Right kidney (tissue), 1 donor: ENCODE measurements around the gene SATB2.

Experiments
- DNase-seq: peaks from one replicate; pipeline ENCODE4 v3.0.0-alpha.2; 2016

SATB2 gene

DNA sequence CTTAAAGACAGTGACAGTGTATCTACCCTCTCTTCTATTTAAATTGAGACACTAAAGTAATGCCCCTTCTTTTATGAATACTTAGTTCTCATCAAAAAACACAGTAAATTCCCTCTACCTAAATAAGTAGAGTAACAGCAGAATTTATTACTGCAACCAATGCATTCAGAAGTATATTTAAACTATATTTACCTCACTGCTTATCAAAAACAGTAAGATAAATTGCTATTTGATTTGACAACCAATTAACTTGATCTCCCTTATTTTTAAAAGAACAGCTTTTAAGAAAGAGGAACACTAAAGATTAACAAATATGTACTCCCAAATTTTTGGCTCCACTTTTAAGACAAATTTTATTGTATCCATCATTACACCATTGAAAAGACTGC lies 4.8 kb downstream of the SATB2 start:
- no peak for DNase-seq

DNA sequence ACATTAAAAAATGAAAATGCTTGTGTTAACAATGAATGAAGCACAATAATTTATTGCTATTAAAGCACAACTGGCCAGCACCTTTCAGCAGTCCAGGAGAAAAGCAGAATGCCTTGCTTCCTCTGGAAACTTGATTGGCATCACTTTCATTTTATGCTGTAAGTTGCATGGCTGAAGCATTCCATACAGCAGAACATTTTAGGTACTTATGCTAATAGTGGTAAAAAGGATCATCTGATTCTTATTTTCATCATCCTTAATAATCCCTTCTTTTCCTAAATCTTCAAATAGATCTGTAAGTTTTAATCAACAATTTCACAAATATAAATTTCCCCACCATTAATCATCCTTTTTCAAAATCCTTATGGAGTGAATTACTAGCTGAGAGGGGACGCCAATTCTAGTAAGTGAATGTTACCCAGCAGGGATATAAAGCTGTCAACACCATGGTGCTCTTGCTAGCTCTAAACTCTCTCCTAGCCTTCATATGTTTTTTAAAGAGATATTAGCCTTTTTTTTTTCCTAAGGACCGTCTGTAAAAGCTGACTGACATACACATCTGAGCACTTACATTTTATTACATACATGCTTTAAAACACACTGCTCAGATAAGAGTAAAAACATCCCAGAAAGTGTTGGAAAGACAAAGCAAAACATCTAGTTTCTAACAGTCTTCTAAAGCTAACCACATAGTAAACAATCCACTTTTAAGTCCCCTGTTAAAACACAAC lies 5.3 kb downstream of the SATB2 start:
- no peak for DNase-seq

DNA sequence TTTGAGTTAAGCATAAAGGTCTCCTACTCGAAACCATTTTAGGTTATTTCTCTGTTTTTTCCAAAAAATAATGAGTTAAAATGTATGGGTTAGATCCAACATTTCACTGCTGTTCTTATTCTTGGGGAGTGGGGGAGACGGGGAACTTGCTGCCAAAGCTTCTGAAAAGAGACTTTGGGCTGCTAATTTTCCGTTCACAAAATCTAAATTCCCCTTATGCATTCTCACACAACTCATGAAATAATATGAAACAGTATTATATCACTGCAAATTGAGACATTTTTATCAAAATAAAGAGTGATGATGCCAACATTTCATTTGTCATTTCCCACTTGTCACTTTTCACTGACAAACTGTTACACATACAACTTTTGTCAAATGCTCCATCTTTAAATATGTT lies 7.8 kb downstream of the SATB2 start:
- DNase-seq, result no peak

DNA sequence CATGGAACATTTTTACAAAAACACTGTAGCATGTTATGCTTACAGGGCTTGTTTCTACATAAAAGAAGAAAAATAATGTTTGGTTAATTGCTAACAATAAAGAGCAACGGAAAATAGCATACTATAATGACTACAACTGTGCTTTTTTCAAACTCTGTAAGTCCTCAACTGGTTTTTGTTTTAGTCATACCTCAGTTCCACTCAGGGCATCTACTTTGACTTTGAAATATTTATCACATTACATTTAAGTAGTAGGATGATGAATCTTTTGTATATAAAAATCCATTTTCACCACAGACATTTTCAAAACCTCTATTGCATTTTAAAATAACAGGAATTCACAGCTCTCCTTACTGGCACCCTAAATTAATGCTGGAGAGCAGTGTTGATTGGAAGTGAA lies 8.3 kb downstream of the SATB2 start:
- no peak for DNase-seq

DNA sequence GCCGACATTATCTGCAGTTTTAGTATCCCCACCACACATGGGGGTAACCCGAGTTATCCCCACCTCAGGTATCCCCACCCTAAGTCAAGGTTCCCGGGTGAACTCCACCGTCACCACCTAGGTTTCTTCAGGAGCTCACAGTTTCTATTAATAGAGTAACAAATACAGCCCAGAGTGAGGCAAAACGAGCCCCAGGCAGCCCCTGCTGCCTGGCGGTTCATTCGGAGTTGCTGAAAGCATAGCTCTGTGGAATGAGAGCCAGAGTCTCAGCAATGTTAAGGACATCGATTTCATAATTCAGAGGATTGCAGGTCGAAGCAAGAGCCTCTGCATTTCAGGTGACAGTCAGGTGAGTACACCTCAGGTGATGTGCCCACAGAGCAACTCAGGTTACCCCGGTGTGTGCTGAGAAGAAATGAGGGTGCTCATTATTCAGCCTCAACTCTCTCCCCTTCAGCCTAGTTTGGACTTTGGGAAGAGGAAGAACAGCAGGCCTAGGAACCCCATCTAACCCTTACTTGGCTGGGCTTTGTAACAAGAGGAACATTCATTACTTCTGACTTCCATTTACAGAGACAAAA lies 10.7 kb downstream of the SATB2 start:
- DNase-seq, result no peak

DNA sequence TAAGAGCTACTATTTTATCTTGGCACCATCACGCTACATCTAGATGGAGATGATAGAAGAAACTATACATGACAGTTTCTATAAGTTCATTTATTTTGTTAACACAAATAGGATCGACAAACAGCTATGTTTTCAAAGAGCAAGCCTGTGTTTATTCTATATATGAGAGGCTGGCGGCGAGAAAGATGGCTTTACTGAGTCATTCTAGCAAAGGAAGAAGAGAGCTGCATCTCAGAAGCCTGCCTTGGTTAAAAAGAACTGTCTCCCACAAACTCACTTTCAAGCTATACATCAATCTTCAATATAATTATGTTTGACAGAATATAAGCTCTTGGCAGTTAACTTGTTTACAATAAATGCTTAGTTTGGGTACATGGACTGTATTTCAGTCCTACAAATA lies 13.0 kb downstream of the SATB2 start:
- no peak for DNase-seq

DNA sequence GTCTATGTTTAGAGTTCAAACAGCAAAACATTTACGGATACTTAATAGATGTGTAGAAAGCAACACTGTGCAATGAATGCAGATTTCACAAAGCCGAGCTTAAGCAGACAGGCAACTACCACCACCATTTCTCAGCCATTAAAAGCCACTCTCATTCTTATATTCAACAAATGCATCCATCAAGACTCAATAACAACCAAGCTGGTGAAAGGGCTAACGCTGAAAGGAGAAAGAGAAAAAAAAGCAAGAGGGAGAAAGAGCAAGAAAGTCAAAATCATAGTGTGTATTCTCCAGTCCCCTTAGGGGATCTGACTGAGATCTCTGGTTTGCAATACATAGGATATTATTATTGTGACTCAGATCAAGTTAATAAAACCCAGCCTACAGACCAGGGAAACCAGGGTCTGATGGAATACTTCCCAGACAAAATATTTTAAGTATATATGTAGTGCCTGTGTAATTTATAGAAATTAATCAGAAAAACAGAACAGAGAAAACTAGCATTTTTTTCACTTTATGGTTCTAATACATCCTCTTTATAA lies 14.1 kb downstream of the SATB2 start:
- no peak for DNase-seq

DNA sequence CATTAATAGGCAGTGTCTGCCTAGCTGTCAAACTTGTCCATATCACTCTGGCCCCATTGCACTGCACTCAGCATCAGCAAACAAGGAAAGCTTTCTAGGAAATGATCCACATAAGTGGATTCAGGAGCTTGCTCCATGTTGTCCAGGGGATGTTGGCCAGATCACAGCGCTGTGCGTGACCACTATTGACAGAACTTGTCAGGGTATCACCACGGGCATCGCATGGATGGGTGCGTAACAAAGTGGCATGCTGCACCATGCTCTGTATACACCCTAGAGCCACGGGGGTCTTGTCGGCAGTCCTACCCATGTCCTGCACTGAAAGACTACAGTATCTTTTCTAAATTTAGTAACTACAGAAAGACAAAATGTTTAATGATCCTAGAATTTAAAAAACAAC lies 15.6 kb downstream of the SATB2 start:
- DNase-seq, result no peak

DNA sequence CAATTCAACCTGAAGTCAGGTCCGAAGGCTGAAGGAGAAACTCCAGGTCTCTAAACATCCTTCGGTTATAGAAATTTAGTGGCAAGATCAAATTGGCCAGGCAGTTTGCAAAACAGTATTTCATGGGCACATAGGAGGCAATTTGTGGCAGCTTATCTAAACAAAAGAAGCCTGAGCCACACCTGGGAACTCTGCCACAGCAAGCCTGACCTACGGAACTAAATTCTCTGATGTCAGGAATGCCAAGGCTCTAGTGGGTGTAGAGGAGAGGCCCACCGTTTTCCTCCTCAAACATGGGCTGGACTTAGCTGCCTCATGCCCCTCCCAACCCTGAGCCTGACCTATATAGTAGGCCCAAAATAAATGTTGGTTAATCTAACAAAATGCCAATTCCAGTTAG lies 16.0 kb downstream of the SATB2 start:
- DNase-seq, result no peak

DNA sequence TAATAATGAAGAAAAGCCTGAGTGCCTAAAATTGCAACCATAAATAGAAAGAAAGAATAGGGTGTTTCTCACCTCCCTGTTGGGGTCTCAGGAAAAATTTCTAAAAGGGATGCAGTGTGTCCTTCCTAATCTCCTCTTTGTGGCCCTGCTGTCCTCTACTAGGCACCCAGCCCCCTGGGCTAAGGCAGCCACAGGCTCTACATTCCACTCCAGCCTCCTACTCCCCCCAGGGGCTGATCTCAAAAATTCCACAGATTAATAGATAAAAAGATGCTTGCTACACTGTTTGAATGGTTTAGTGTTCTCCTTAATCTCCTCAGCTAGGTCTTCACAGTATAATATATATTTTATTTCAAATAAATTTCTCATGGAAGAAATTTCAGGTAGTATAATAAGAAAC lies 17.6 kb downstream of the SATB2 start:
- no peak for DNase-seq

DNA sequence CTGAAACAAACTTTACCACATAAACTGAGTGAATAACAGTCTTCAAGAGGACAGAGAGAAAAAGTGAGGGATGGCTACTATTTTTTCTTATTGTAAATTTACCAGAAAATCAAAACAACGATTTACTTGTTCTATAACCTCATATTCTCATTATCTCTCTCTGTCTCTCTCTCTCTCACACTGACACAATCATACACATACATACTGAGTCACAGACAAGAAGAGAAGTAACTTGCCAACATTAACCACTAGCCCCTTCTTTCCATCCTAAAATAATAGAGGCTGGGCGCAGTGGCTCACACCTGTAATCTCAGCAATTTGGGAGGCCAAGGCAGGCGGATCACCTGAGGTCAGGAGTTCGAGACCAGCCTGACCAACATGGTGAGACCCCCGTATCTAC lies 18.2 kb downstream of the SATB2 start:
- DNase-seq, result no peak

DNA sequence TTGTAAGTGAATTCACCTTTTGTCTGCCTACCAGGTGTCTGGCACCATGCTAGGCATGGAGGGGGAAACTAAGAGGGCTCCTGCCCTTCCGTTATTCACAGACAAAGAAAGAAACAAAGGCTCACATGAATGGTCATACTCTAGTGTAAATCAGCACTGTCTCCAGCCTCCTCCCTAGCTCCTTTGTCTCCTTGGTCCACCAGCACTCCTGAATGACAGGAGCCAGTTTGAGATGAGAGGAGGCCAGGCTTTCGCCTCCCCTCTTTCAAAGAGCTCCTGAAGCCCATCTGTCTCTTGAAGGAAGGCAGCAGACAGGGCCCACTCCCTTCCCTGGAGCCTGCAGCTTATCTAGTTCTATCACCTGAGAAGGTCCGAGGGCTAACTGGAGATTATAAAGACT lies 18.7 kb downstream of the SATB2 start:
- DNase-seq, result no peak

DNA sequence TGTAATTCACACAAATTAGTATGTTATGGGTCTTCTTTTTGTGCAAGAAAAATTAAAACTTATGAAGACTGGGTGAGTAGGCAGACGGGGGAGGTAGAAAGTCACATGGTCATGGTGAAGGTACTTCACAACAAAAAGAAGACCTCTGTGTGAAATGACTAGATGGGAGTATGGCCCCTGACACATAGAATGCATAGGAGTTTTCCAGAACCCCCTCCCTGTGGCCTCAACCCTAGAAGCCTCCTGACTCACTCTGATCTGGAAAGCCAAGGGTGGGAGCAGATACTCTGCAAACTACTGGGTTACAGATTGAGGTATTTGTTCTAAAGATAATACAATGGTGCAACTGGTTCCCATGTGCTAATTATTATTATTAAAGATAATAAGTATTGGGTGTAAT lies 23.2 kb downstream of the SATB2 start:
- no peak for DNase-seq

DNA sequence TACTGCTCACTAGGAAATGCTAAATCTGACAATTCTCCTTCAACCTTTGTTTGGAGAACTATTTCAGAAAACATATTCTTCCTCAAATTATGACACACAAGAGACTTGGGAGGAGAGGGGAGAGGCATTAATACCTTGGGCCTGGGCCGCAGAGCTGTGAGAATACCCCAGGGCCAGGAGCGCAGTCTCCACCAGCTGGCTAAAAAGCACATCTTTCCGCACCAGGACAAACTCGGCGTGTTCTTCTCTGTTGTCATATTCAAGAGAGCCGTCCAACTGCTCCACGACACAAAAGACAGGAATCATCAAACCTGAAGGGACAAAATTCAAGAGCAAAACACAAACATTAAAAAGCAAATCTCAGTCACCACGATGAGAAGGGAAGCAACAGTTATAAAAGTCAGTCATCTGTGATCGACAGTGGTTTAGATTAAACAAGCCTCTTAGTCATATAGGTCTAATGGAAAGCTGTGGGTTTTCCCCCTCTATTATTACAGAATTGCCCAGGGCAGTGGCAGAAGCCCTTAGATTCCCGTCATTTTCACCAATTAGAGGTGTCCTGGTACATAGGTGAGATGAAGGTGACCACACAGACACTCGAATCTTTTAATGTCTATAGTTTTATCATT lies 24.4 kb downstream of the SATB2 start:
- DNase-seq, result no peak

DNA sequence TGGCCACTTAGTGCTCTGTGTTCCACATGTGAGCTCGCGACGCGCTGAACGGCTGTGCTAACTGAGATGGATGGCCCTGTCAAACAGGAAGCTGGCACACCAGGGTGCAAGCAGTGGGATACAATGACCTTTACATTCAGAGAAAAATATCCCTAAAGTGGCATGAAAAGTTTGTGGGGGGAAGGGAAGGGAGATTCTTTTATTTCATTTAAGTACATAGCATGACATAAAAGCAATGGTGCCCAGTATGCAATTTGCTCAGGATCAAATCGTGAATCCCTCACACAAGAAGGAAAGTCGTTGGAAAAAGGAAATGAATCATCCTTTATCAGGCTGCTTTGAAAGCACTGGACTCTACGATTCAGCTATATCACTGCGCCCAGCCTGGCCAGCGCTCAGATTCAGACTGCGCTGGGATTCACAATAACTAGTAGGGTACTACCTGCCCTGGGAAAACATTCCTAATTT lies 26.0 kb downstream of the SATB2 start:
- DNase-seq, result no peak

DNA sequence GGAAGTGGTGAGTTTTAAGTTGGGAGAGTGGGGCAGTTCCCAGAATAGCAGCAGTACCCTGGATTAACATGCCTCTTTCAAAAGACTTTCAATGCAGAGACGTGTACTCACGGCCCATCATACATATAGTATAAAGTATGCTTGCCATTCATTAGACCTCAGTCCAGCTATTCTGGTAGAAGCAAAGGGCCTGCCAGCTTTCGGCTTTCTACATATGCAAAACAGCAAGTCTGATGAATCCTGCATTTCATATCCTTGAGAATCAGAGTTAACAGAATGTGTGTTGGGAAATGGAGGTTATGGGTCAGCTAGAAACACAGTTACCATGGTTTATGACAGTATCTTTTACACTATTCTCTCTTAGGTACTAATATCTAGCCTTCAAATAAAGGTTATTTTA lies 27.5 kb downstream of the SATB2 start:
- no peak for DNase-seq

DNA sequence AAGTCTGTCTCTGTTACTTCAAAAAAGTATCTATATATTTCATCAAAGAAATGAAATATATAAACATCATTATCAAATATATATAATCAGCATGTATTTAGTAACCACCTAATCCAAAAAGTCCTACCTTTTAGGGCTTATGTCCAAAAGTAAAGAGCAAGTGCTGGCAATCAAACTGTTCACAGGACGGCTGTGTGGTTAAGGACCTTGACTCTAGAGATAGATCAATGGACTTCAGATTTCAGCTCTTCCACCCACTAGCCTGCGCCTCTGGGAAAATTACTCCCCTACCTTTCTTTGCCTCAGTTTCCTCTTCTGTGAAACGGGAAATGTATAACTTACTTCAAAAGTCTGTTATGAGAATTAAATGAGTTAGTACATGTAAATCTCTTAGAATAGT lies 29.4 kb downstream of the SATB2 start:
- no peak for DNase-seq

DNA sequence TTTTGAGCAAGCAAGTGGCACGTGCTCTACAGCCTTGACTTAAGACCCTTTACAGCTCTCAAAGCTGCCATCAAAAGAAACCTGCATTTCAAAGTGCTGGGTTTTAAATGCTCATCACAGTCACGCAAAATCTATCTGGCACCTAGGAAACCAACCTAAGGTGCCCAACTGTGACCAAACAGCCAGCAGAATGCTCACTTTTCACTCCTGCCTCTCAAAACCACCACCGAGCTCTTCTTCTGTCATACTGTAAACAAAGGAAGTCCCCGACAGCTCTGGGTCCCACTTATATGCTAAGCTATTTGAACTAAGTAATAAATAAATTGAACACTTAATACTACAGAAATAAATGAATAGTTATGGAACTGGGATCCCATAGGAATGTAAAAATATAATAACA lies 33.6 kb downstream of the SATB2 start:
- DNase-seq, result no peak

DNA sequence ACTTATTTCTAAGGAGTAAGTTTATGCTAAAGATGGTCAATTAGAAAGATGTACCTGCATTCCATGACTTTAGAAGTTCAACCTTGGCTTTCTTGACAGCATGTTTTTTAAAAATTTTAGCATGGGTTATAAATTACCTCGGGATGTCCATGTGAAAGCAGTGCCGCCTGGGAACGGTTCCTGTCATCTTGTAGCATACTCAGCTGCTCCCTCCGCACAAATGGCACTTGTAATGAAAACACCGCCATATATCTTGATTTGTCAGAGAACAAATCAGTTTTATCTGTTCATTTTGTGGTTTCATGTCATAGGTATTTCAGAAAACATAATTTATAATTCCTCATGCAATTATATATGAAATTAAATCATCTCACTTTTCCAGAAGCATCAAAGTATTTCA lies 38.3 kb downstream of the SATB2 start:
- no peak for DNase-seq

DNA sequence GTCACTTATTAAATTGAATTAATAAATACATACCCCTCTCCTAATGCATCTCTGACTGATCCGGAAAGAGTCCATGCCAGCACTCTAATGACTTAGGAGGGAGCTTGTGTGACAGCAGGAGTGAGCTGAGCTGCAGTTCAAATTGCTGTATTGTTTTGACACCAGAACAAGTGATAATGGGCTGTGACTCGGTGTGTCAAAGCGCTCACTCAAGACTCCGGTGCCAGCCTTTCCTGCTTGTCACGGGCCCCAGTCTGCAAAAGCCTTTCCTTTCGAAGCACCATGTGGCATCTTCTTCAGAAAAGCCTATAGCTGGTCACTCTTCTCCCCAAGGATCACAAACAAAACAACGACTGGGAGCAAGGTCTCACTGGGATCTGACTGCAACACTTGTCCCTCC lies 43.3 kb downstream of the SATB2 start:
- no peak for DNase-seq

DNA sequence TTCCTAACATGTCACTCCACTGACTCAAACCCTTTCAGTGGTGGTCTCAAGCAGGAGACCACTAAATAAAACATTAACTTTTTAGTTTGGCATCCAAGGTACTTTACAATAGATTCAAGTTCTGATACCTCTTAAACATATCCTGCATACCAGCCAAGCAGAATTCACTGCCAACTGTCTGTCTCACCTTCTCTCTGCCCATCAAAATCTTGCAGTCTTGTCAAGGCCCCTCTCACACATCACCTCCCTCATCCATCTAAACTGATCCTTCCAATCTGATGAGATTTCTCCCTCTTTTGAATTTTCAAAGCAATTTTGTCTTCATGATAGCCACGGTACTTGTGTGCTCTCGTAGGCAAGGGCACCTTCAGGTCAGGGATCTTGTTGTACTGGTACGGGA lies 43.7 kb downstream of the SATB2 start:
- DNase-seq, result no peak

DNA sequence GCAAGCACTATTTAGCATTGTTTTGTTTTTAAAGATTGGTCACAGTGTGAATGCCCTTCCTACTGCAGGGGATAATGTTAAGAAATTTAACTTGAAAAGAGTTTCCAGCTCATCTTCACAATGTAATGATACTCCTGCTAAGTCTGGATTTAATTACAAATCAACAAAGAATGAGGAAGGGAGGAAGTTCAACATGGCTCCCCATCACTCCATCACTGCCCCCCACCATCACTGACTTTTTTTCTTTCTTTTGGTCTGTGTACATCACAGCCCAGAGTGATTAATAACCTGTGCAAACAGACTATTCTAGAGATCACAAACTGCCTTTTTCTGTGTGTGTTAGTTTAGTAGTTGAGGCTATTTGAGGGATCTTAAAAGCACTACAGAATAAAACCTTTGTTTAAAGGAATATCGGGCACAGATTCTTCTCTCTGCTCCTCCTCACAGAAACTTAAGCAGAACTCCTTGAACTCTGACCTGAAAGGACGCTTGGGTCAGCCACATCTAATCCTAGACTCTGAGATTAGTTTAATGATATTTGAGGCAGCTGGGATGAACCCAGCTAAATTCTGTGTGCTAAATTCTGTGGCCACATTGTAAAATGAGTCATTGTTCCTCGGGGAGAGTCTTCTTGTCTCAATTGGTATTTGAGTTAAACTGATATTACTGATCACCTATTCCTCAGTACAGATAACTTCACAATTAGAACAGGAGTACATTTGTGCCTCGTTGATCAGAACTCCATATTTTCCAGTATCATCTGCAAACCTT lies 47.8 kb downstream of the SATB2 start:
- DNase-seq, result no peak

DNA sequence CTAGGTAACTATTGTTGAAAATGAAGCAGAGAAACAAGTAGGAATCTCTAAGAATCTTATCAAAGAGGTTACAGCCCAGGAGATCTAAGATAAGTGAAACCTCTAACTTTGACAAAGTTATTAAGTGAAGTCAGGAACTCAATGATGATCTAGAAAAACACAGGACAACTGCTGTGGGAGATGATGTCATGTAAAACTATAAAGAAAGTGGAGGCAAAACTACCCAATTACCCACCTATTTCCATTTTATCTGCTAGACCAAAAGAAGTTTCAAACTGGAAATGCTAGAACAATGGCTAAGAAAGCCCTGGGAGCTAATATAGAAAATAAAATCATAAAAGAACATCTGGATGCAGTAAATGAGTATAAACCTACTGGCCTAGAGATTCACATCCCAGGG lies 50.3 kb downstream of the SATB2 start:
- DNase-seq, result no peak
